GM10847 (cell line): ENCODE results near the gene SPINDOC.

Experiments used
- POLR2A ChIP-seq: IDR thresholded peaks from 2 replicates; pipeline ENCODE4 v1.6.1; 2011; ENCODE audit not compliant: insufficient read length; ENCODE audit errors: extremely low read depth

SPINDOC gene

DNA sequence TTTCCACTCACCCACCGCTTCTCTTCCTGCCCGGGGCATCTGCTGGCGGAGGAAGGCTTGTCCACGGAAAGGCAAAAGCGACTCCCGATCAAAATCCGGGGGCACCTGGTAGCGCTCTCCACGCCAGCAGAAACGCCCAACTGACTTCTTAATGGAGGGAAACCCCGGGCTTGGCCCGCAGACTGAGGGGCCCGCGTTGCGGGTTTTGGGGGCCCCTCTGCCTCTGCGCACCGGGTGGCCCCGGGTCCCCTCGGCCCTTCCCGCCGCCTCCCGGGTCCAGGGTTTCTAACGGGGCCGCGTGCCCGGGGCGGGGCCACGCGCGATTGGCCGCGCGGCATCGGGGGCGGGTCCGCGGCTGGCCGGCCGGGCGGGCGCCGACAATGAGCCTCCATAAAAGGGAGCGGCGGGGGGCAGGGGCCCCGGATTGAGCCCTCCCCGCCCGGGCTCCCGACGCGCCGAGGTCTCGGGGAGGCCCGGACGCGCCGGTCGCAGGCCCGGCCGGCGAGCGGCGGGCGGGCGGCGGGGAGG lies at the start of gene SPINDOC:
TSS of gene SPINDOC (plus strand) at position 422 of the 528 bp plus-strand sequence. CDS start 231 bp downstream, outside the sequence.
- TF ChIP-seq POLR2A = peak; percentile 68

GRCh38 chr11:63763496-63764339 lies 49.5 kb upstream of the SPINDOC start:
- TF ChIP-seq POLR2A = no peak

- TF ChIP-seq POLR2A = no peak
These were observed 48.9 kb upstream of the SPINDOC start for GRCh38 chr11:63764340-63764678.

- no peak for TF ChIP-seq POLR2A
These were observed 48.3 kb upstream of the SPINDOC start for GRCh38 chr11:63764679-63765647.

DNA sequence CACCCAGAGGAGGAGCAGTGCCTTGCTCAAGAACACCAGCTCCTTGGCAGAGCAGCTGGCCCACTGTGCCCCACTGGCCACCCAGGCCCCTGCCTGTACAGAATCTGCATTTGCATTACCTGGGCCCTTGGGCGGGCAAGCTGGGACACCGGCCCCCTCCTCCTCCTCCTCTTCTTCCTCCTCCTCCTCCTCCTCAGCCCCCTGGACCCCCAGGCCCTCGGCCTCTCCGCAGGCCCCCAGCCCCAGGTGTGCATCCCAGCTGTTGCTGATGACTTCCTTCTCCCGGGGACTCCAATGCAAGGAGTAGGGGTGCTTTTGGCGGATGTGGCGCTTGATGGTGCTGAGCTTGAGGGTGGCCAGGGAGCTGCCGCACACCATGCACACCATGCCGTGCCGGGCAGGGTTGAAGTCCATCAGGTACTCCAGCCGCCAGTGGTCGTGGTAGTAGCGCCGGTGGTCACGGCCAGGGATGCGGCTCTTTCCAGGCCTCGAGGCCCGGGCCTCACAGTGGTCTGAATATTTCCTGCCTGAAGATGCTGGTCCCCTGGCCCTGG lies 47.5 kb upstream of the SPINDOC start:
- no peak for TF ChIP-seq POLR2A

DNA sequence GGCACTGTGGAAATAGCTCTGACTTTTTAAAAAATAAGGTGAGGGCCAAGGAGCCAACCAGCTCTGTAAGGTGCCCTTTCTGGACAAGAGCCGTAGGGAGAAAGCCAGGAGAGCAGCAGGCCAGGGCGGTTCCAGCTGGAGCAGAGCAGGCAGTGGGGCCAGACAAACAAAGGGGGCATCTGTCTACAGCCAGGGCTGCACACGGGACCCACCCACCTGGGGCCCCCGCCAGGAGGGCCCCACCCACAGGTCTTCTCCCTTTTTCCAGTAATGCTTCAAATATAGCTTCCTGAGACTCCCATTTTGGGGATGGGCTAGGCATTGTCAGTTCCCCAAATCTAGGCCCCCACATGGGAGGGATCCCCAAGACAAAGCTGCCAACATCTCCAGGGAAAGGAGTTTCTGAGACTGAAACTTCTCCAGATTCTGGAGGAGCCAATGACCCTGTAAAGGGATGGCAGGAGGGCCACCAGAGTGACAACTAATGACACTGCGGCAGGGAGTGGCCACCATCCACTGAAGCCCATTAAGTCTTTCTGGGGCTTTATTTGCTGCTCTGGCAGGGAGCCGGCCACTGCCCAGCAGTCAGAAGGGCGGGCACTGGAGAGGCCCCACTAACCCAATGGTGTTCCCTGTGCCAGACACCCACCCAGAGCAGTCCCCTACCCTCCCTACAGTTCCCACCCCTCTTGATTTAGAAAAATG lies 46.6 kb upstream of the SPINDOC start:
- TF ChIP-seq POLR2A = no peak

DNA sequence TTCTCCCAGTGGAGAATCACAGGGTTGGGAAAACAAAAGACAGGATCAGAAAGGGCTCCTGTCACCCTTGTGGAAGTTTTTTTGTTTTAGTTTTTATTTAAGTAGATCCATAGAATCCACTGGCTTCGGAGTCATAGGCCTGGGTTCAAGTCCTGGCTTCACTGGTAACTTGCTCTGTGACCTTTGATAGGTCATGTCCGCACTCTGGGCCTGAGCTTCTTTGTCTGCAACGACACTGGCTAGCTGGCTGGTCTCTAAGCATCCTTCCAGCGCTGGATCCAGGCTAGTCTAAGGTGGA lies 46.0 kb upstream of the SPINDOC start:
- TF ChIP-seq POLR2A = no peak

- TF ChIP-seq POLR2A = no peak
These were observed 45.6 kb upstream of the SPINDOC start for GRCh38 chr11:63767565-63768236.

DNA sequence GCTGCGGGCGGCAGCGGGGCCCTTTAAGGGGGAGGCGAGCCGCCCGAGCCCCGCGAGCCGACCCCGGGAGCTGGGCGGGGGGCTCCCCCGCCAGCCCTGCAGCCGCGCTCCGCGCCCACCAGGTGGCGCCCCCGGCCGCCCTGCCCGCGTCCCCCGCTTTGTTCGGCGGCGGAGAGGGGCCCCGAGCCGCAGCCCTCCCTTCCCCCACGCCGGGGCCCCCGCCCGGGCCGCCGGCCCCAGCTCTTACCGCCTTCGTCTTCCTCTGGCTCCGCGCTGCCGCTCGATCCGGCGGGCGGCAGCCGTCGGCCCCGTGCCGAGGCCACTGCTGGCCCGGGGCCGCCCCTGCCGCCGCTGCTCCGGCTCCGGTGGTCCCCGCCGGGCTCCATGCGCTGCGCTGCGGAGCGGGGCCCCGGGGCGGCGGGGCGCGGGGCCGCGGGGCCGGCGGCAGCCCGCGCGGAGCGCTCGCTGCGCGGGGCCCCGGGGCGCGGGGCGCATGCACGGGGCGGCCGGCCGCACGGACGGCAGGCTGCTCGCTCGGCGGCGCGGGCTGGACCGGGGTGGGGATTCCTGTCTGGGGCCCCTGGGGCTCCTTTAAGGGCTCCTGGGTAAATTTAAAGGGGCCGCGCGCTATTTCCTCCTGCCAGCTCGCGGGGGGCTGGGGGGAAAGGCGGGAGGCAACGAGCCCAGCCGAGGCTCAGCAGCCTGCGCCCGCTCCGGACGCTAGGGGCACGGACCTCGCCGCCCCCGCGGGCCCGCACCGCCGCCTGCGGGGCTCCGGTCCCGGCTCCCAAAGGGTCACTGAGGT lies 44.8 kb upstream of the SPINDOC start, which contains the start of gene ZFTA:
TSS of gene ZFTA (minus strand) at position 539 of the 805 bp plus-strand sequence. CDS start at position 386, 153 bp downstream.
- no peak for TF ChIP-seq POLR2A

DNA sequence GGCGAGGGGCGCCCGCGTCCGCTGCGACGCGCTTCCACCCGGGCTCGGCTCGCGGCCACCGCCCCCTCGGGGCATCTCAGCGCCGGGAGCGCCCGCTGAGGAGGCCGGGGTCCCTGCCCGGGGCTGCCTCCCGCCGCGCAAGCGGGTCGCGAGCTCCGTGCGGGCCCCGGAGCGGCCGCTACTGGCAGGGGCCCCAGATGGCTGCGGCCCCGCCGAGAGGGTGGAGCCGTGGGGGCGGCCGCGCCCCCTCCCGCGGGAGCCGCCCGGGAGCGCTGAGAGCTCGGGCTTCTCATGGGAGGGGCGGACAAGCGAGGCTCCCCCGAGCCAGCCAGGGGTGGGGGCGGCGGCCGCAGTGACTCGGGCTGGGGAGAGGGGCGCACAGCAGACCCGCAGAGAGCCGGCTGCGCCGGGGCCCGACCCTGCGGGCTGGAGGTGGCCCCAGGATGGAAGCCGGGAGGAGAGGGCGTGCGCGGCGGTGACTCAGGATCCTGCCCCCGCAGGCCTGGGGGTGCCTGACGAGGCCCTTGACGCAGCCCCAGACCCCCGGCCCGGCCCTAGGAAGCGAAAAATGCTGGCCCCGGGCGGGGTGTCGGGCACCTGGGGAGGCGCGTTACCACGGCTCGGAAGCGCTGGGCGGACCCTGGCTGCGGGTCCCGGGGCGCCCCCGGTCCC lies 44.1 kb upstream of the SPINDOC start:
- TF ChIP-seq POLR2A = no peak

DNA sequence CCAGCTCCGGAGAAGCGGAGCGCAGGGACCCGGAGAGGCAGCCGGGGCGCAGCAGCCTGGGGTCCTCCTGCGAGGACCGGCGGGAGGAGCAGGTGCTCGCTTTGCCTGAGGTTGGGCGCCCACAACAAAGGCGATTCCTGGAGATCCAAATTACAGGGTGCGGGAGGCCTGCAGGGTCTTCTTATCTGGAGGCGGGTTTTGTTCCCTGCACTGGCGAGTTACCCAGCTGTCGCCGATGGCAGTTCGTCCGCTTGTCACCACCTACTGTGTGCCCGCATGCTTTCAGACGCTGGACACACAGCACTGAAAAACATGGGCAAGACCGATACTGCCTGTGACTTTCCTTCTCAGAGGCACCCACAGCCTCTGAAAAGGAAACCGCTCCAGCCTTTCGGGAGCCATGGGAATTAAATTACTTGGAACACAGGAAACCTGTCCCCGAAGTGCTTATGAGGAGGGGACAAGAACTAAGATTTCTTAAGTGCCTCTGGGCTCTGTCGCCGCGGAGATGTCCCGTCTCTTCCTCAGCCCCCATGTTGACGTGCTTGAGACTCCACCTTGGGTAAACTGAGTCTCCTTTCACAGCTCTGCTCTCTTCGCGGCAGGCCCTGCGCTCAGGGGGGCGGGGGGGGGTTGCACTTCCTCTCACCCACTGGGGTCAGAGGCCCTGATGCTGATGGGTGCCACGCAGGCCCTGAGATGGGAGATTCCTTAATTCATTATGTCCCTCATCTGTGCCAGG lies 43.4 kb upstream of the SPINDOC start:
- no peak for TF ChIP-seq POLR2A

- TF ChIP-seq POLR2A = no peak
These were observed 42.5 kb upstream of the SPINDOC start for GRCh38 chr11:63770763-63771162.

GRCh38 chr11:63775191-63775590 lies 38.1 kb upstream of the SPINDOC start:
- no peak for TF ChIP-seq POLR2A

- TF ChIP-seq POLR2A = no peak
These were observed 34.2 kb upstream of the SPINDOC start for GRCh38 chr11:63779039-63779438.
